ENCODE data around the gene TSPAN1.
A peak's percentile ranks its signal among the peaks of the same experiment; 100 is the strongest.

Gene TSPAN1

GRCh38 chr1:46188295-46189030, 13.6 kb downstream of the TSPAN1 start:
- DNase-seq (ENCODE audit: low spot score): no peak

GRCh38 chr1:46190539-46190938, 15.7 kb downstream of the TSPAN1 start:
- no peak for DNase-seq (ENCODE audit: low spot score)

GRCh38 chr1:46191033-46191701, 16.3 kb downstream of the TSPAN1 start:
- DNase-seq (ENCODE audit: low spot score): no peak

GRCh38 chr1:46192171-46192570, 17.3 kb downstream of the TSPAN1 start:
- DNase-seq (ENCODE audit: low spot score): no peak

GRCh38 chr1:46193285-46193684, 18.4 kb downstream of the TSPAN1 start:
- no peak for DNase-seq (ENCODE audit: low spot score)

- no peak for DNase-seq (ENCODE audit: low spot score)
Measured at GRCh38 chr1:46193984-46194570, 19.2 kb downstream of the TSPAN1 start.

- no peak for DNase-seq (ENCODE audit: low spot score)
Measured at GRCh38 chr1:46194641-46195193, 19.8 kb downstream of the TSPAN1 start.

GRCh38 chr1:46196609-46197008, 21.7 kb downstream of the TSPAN1 start:
- no peak for DNase-seq (ENCODE audit: low spot score)

GRCh38 chr1:46197560-46197963, 22.7 kb downstream of the TSPAN1 start:
- no peak for DNase-seq (ENCODE audit: low spot score)

GRCh38 chr1:46197964-46198811, 23.3 kb downstream of the TSPAN1 start, which contains the start of gene POMGNT1:
Gene POMGNT1, minus strand, starts transcription at chr1:46198434. Its CDS starts 613 bp downstream, at chr1:46197821.
- DNase-seq (ENCODE audit: low spot score): peak; percentile 71

GRCh38 chr1:46199233-46199749, 24.4 kb downstream of the TSPAN1 start:
- no peak for DNase-seq (ENCODE audit: low spot score)

GRCh38 chr1:46203738-46204405, 29.0 kb downstream of the TSPAN1 start:
- DNase-seq (ENCODE audit: low spot score): no peak

- DNase-seq (ENCODE audit: low spot score): no peak
Measured at GRCh38 chr1:46204406-46204742, 29.5 kb downstream of the TSPAN1 start.

GRCh38 chr1:46205141-46205540, 30.3 kb downstream of the TSPAN1 start:
- DNase-seq (ENCODE audit: low spot score): no peak

GRCh38 chr1:46205791-46206190, 30.9 kb downstream of the TSPAN1 start:
- DNase-seq (ENCODE audit: low spot score): no peak

GRCh38 chr1:46206399-46206798, 31.5 kb downstream of the TSPAN1 start:
- DNase-seq (ENCODE audit: low spot score): no peak

GRCh38 chr1:46210561-46210960, 35.7 kb downstream of the TSPAN1 start:
- no peak for DNase-seq (ENCODE audit: low spot score)

GRCh38 chr1:46211051-46211450, 36.2 kb downstream of the TSPAN1 start:
- DNase-seq (ENCODE audit: low spot score): no peak

GRCh38 chr1:46215504-46215903, 40.6 kb downstream of the TSPAN1 start:
- DNase-seq (ENCODE audit: low spot score): no peak

GRCh38 chr1:46218443-46218842, 43.6 kb downstream of the TSPAN1 start:
- DNase-seq (ENCODE audit: low spot score): no peak

Data from CD4-positive, alpha-beta T cell treated with Interleukin-2 at 100 ng/mL for 4 hours (primary cell).